ENCODE measurements around the gene TMEM92. TPM values are rescaled to one million over a fixed set of nuclear protein-coding genes. Genes with fewer than 3 reads are reported as not detected.

Gene TMEM92
- total and polyA plus RNA-seq, 2 of the 13 experiments (the other 11 are each of a cell fraction or from before 2014, with no cell fraction given): 0.07 TPM; not detected in 1

GRCh38 chr17:50273654-50274040 is 619 bp upstream of the TMEM92 start:
- H3K79me2 ChIP-seq (ENCODE audit: insufficient read depth, low read length): no peaks in the 10 kb centered on the region
- no TSS peak for BruUV-seq (replicated peaks)
- no peaks in the 10 kb centered on the region for H3K36me3 ChIP-seq (replicated peaks in 1 of 2; ENCODE audit: control insufficient read depth in 1 of 2, insufficient read depth in 2 of 2, low read length in 2 of 2)
- FAIRE-seq (no peak), ATAC-seq (no peak), DNase-seq (ENCODE audit: low spot score) (no peak)
- peaks cover 26% of the 10 kb centered on the region for H3K4me1 ChIP-seq (ENCODE audit: insufficient read depth, low read length)
- CTCF ChIA-PET (ENCODE audit: low intra/inter-chr PET ratio, low total read pairs): interaction anchor here (1.5 to 10.8 kb wide), 3 partner anchors 11 to 73 kb away, joined by 3 to 301 read pairs (median 17); partner anchors contain the start of gene COL1A1
- WGBS (ENCODE audit: low lambda C conversion rate): 59% methylated on average over 8 of the region's 8 CpGs
- POLR2A ChIA-PET: no interaction called here
- H3K4me3 ChIP-seq (replicated peaks in 1 of 3; ENCODE audit: insufficient read depth in 1 of 3, low read depth in 2 of 3, low read length in 3 of 3): no peak overlapping the region
- H4K20me1 ChIP-seq (ENCODE audit: insufficient read depth, low read length): no peaks in the 10 kb centered on the region
- no peak overlapping the region for H3K4me2 ChIP-seq (ENCODE audit: low read depth, low read length)
- H3K27ac ChIP-seq (ENCODE audit: extremely low read length, insufficient read depth, low read length): no peak overlapping the region
- no peaks in the 10 kb centered on the region for H3K9me3 ChIP-seq (ENCODE audit: low read length)
- TF ChIP-seq NFKBIZ (CRISPR knock-in tag; IDR thresholded peaks at IDR 0.05): no peak
- no peak for TF ChIP-seq FLYWCH1 (CRISPR knock-in tag; IDR thresholded peaks at IDR 0.05)
- 0 out of 2 replicates have a peak, but pooled peaks have one; percentile 1 for TF ChIP-seq MYC (CRISPR knock-in tag; IDR thresholded peaks at IDR 0.05; ENCODE audit: borderline replicate concordance)
- intact Hi-C loops (cut with micrococcal nuclease; ENCODE audit: unreplicated experiment) (loop anchor here (1.0 kb wide), 1 partner anchor 73 kb away; no protein-coding TSS in a partner anchor), in situ Hi-C loops (cut with HindIII; ENCODE audit: extremely low pct_ligation_motif_present, low pct_unique_long_range_greater_than_20kb) (loop anchor here (5.0 kb wide), 1 partner anchor 66 kb away; no protein-coding TSS in a partner anchor)
- H2AFZ ChIP-seq (ENCODE audit: low read length): no peak overlapping the region
- peaks cover 10 to 73% of the 10 kb centered on the region in 2 experiments; a peak in 4 of 5 replicates for H3K27me3 ChIP-seq (ENCODE audit: control insufficient read depth in 1 of 2, insufficient read depth in 2 of 2, low read length in 2 of 2)
- no peak overlapping the region for H3K9ac ChIP-seq (ENCODE audit: insufficient read depth, low read depth, low read length)

- Histone ChIP-seq H3K4me1 (ENCODE audit: insufficient read depth, low read length) (peaks cover 21% of the 10 kb centered on the region), H3K4me3 (replicated peaks in 1 of 3; ENCODE audit: insufficient read depth in 1 of 3, low read depth in 2 of 3, low read length in 3 of 3) (no peak overlapping the region; a peak in 1 of 6 replicates), H3K9me3 (ENCODE audit: low read length) (no peaks in the 10 kb centered on the region), H3K27ac (ENCODE audit: extremely low read length, insufficient read depth, low read length) (no peak overlapping the region), H4K20me1 (ENCODE audit: insufficient read depth, low read length) (no peaks in the 10 kb centered on the region), H3K27me3 (ENCODE audit: control insufficient read depth in 1 of 2, insufficient read depth in 2 of 2, low read length in 2 of 2) (peaks cover 10 to 77% of the 10 kb centered on the region in 2 experiments; a peak in 4 of 5 replicates), H3K79me2 (ENCODE audit: insufficient read depth, low read length) (no peaks in the 10 kb centered on the region), H3K9ac (ENCODE audit: insufficient read depth, low read depth, low read length) (no peak overlapping the region), H2AFZ (ENCODE audit: low read length) (no peak overlapping the region), H3K36me3 (replicated peaks in 1 of 2; ENCODE audit: control insufficient read depth in 1 of 2, insufficient read depth in 2 of 2, low read length in 2 of 2) (no peaks in the 10 kb centered on the region), H3K4me2 (ENCODE audit: low read depth, low read length) (no peak overlapping the region)
- no peak for ATAC-seq
- WGBS (ENCODE audit: low lambda C conversion rate): 22% methylated on average over 4 of the region's 4 CpGs
- POLR2A ChIA-PET: no interaction called here
- no peak for FAIRE-seq
- no TSS peak for BruUV-seq (replicated peaks)
- in situ Hi-C loops (cut with HindIII; ENCODE audit: extremely low pct_ligation_motif_present, low pct_unique_long_range_greater_than_20kb): loop anchor here (5.0 kb wide), 1 partner anchor 68 kb away; no protein-coding TSS in a partner anchor
- intact Hi-C loops (cut with micrococcal nuclease; ENCODE audit: unreplicated experiment): no loop called here
- no peak for DNase-seq (ENCODE audit: low spot score)
- CTCF ChIA-PET (ENCODE audit: low intra/inter-chr PET ratio, low total read pairs): interaction anchor here (3.0 to 10.8 kb wide), 2 partner anchors 22 to 74 kb away, joined by 17 to 301 read pairs; partner anchors contain the start of gene COL1A1
- no peak for TF ChIP-seq ARID4A (CRISPR knock-in tag; IDR thresholded peaks at IDR 0.05; ENCODE audit: borderline replicate concordance)
- TF ChIP-seq NPAS2 (CRISPR knock-in tag; IDR thresholded peaks at IDR 0.05; ENCODE audit: borderline replicate concordance): no peak
- no peak for TF ChIP-seq ZNF431 (CRISPR knock-in tag; IDR thresholded peaks at IDR 0.05; ENCODE audit: borderline replicate concordance, low read depth)
- no peak for TF ChIP-seq FLYWCH1 (CRISPR knock-in tag; IDR thresholded peaks at IDR 0.05)
- TF ChIP-seq E2F2 (CRISPR knock-in tag; IDR thresholded peaks at IDR 0.05; ENCODE audit: borderline replicate concordance): no peak
- TF ChIP-seq MTA3 (CRISPR knock-in tag; IDR thresholded peaks at IDR 0.05): no peak
- TF ChIP-seq ZFP41 (CRISPR knock-in tag; IDR thresholded peaks at IDR 0.05; ENCODE audit: borderline replicate concordance): no peak
- no peak for TF ChIP-seq GMEB2 (CRISPR knock-in tag; IDR thresholded peaks at IDR 0.05; ENCODE audit: low read depth)
Measured at GRCh38 chr17:50274897-50275221, 593 bp downstream of the TMEM92 start.
